OCI-LY7 (cell line): ENCODE data around the gene STK38L. TPM values are rescaled to one million over a fixed set of nuclear protein-coding genes. Genes with fewer than 3 reads are reported as not detected.

Experiments
- BruUV-seq: library from RNA; stranded (reverse); fragments of 400-500 nt; replicated peaks from 2 replicates; lab custom pipeline; 2021; lab: Mats Ljungman, UMichigan
- CTCF ChIA-PET: fragments of 300-600 bp; sonication (Branson Sonifier 250); formaldehyde crosslinking; loops from one replicate; lab custom pipeline; 2022; ENCODE audit warnings: antibody characterized with exemption; ENCODE audit not compliant: unreplicated experiment; lab: Charles Lee
- POLR2A ChIA-PET: fragments of 300-600 bp; sonication (Branson Sonifier 250); formaldehyde crosslinking; loops from one replicate; lab custom pipeline; 2022; ENCODE audit warnings: antibody characterized with exemption; lab: Charles Lee
- DNase-seq: peaks from one replicate; pipeline ENCODE4 v3.0.0-alpha.2; 2015; ENCODE audit warnings: low spot score
- H2AFZ ChIP-seq: fragments of 200-600 bp; sonication (generic), shearing (Covaris generic); 2 replicates; pipeline ENCODE4 v1.6.1; 2014; ENCODE audit warnings: mild to moderate bottlenecking, antibody characterized with exemption, low read length, moderate library complexity
- H3K27ac ChIP-seq: fragments of 200-600 bp; sonication (generic); 2 replicates; pipeline ENCODE4 v1.5.1; 2014; ENCODE audit warnings: mixed run types, low read depth, mild to moderate bottlenecking, moderate library complexity, low read length, inconsistent platforms; ENCODE audit not compliant: poor library complexity, severe bottlenecking
- H3K36me3 ChIP-seq: fragments of 200-600 bp; sonication (generic); 2 replicates; pipeline ENCODE4 v1.6.1; 2014; ENCODE audit warnings: mild to moderate bottlenecking, antibody characterized with exemption, low read length, moderate library complexity, mixed read lengths; ENCODE audit not compliant: insufficient read depth
- H3K4me1 ChIP-seq: fragments of 200-600 bp; sonication (generic); 2 replicates; pipeline ENCODE4 v1.5.1; 2014; ENCODE audit warnings: mild to moderate bottlenecking, low read length; ENCODE audit not compliant: insufficient read depth, poor library complexity, severe bottlenecking
- H3K4me2 ChIP-seq: fragments of 200-600 bp; sonication (generic); 2 replicates; pipeline ENCODE4 v1.6.1; 2014; ENCODE audit warnings: mild to moderate bottlenecking, low read length
- H3K4me3 ChIP-seq: fragments of 200-600 bp; sonication (generic); 2 replicates; pipeline ENCODE4 v1.5.1; 2014; ENCODE audit warnings: mild to moderate bottlenecking, low read depth, low read length; ENCODE audit not compliant: poor library complexity, severe bottlenecking
- H3K79me2 ChIP-seq: fragments of 200-600 bp; sonication (generic); 2 replicates; pipeline ENCODE4 v1.6.1; 2016; ENCODE audit warnings: low read depth, mild to moderate bottlenecking, low read length, moderate library complexity, mixed read lengths; ENCODE audit not compliant: insufficient read depth
- H3K9me2 ChIP-seq: fragments of 200-600 bp; sonication (generic); 2 replicates; pipeline ENCODE4 v1.6.1; 2016; ENCODE audit warnings: mild to moderate bottlenecking, low read length, mixed read lengths; ENCODE audit not compliant: insufficient read depth
- H3K9me3 ChIP-seq: fragments of 200-600 bp; sonication (generic); 2 replicates; pipeline ENCODE4 v1.6.1; 2014; ENCODE audit warnings: mild to moderate bottlenecking, mixed run types, low read length, mixed read lengths
- H4K20me1 ChIP-seq: fragments of 200-600 bp; sonication (generic); 2 replicates; pipeline ENCODE4 v1.6.1; 2014; ENCODE audit warnings: mild to moderate bottlenecking, antibody characterized with exemption, low read length, moderate library complexity, mixed read lengths; ENCODE audit not compliant: insufficient read depth
- EZH2phosphoT487 ChIP-seq: fragments of 200-600 bp; sonication (generic); IDR thresholded peaks from 2 replicates; pipeline ENCODE4 v1.6.1; 2018; ENCODE audit warnings: low read depth, borderline replicate concordance, mild to moderate bottlenecking, mixed run types, antibody characterized with exemption, low read length, moderate library complexity, mixed read lengths
- intact Hi-C: fragments of 100-400 bp; cut with micrococcal nuclease; formaldehyde crosslinking; loops from one replicate; pipeline ENCODE4 v1.10.0; 2022; ENCODE audit not compliant: unreplicated experiment
- total RNA-seq, 2 experiments: library from RNA; depleted of rRNA in 1 of 2; stranded (reverse); fragments of >200 nt in 1 of 2; shearing (Covaris generic) in 1 of 2; gene quantifications; 2 replicates each; pipeline ENCODE4 v1.2.3, GENCODE V29; 2014 to 2022
- TF ChIP-seq, protein P1 (sequence below): fragments of 200-600 bp; sonication (generic); conservative IDR thresholded peaks from 2 replicates; pipeline ENCODE4 v1.5.1; 2014; ENCODE audit warnings: mild to moderate bottlenecking, antibody characterized with exemption, low read length, moderate library complexity, mixed read lengths

STK38L gene
- total RNA-seq, 2 experiments from 2014 or later: 15.2 to 29.9 TPM

DNA sequence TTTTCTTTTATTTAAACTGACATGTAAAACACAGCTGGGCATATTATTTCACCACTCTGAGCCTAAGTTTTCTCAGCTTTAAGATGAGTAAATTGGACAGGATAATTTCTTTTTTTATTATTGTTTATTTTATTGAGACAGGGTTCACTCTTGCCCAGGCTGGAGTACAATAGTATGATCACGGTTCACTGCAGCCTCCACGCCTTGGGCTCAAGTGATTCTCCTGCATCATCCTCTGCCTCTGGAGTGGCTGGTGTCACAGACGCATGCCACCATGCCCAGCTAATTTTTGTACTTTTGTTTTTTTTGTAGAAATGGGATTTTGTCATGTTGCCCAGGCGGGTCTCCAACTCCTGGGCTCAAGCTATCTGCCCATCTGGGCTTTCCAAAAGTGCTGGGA is 101.3 kb downstream of the STK38L start:
- Histone ChIP-seq H3K36me3 (no peaks in the 10 kb centered on the region), H4K20me1 (no peaks in the 10 kb centered on the region), H3K4me1 (no peaks in the 10 kb centered on the region), H2AFZ (no peak overlapping the region), H3K79me2 (no peaks in the 10 kb centered on the region), H3K9me3 (no peaks in the 10 kb centered on the region), H3K4me3 (no peak overlapping the region), H3K9me2 (no peaks in the 10 kb centered on the region), H3K4me2 (no peak overlapping the region), H3K27ac (no peak overlapping the region)
- POLR2A ChIA-PET: interaction anchor here (0.7 kb wide), 1 partner anchor 22 kb away, joined by 3 read pairs; no protein-coding TSS in a partner anchor
- TF ChIP-seq EZH2phosphoT487: no peak
- TF ChIP-seq, protein P1, sequence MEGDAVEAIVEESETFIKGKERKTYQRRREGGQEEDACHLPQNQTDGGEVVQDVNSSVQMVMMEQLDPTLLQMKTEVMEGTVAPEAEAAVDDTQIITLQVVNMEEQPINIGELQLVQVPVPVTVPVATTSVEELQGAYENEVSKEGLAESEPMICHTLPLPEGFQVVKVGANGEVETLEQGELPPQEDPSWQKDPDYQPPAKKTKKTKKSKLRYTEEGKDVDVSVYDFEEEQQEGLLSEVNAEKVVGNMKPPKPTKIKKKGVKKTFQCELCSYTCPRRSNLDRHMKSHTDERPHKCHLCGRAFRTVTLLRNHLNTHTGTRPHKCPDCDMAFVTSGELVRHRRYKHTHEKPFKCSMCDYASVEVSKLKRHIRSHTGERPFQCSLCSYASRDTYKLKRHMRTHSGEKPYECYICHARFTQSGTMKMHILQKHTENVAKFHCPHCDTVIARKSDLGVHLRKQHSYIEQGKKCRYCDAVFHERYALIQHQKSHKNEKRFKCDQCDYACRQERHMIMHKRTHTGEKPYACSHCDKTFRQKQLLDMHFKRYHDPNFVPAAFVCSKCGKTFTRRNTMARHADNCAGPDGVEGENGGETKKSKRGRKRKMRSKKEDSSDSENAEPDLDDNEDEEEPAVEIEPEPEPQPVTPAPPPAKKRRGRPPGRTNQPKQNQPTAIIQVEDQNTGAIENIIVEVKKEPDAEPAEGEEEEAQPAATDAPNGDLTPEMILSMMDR: no peak
- intact Hi-C loops: no loop called here
- CTCF ChIA-PET: no interaction called here
- no TSS peak for BruUV-seq
- no peak for DNase-seq

DNA sequence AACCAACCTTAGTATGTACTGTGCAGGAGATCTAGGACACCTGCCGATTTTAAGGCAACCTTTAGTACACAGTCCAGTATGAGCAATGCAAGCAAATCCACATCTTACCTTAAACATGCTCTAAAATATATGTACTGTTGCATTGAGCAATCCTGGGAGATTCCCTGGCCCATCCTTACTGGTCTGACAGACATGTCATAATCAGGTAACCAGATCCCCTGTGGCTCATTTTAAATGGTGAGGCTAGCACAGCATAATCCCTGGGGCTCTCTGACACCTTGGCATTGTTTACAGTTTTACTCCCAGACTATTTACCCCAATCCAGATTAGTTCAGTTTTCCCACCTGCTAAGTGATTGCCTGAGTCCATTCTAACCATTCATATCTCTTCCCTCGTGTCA is 103.7 kb downstream of the STK38L start:
- CTCF ChIA-PET: no interaction called here
- Histone ChIP-seq H3K36me3 (no peaks in the 10 kb centered on the region), H2AFZ (no peak overlapping the region), H3K9me2 (no peaks in the 10 kb centered on the region), H3K4me1 (no peaks in the 10 kb centered on the region), H4K20me1 (no peaks in the 10 kb centered on the region), H3K79me2 (no peaks in the 10 kb centered on the region), H3K4me2 (no peak overlapping the region), H3K9me3 (no peaks in the 10 kb centered on the region), H3K4me3 (no peak overlapping the region), H3K27ac (no peak overlapping the region)
- no peak for TF ChIP-seq EZH2phosphoT487
- TF ChIP-seq, protein P1: no peak
- intact Hi-C loops: no loop called here
- POLR2A ChIA-PET: interaction anchor here (0.6 kb wide), 1 partner anchor 12 kb away, joined by 4 read pairs; no protein-coding TSS in a partner anchor
- BruUV-seq: no TSS peak
- DNase-seq: no peak

DNA sequence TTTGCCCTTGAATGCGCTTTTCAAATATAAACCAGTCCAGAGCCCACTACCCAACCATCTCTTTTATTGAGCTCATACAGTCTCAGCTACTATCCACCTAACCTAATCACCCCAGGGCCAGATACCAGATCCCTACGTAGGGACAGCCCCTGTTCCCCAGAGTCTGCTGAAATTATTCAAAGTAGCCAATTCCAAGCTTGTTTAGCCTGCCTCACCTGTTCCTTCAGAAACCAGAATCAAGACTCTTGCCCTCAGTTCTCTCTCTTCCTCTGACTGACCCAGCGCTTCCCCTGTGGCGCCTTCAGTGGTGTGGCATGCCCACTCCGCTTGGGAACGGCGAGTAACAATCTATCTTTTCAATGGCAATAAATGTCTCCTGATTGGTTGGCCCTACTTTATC is 107.4 kb downstream of the STK38L start:
- intact Hi-C loops: no loop called here
- Histone ChIP-seq H3K9me3 (no peaks in the 10 kb centered on the region), H2AFZ (no peak overlapping the region), H3K79me2 (no peaks in the 10 kb centered on the region), H3K4me3 (no peak overlapping the region), H4K20me1 (no peaks in the 10 kb centered on the region), H3K9me2 (no peaks in the 10 kb centered on the region), H3K4me2 (no peak overlapping the region), H3K27ac (no peak overlapping the region), H3K4me1 (no peaks in the 10 kb centered on the region), H3K36me3 (no peaks in the 10 kb centered on the region)
- TF ChIP-seq EZH2phosphoT487: no peak
- TF ChIP-seq, protein P1: no peak
- no TSS peak for BruUV-seq
- ChIA-PET CTCF (no interaction called here), POLR2A (interaction anchor here (0.7 kb wide), 1 partner anchor 348 kb away, joined by 3 read pairs; no protein-coding TSS in a partner anchor)
- no peak for DNase-seq
